Smooth muscle cell of the pulmonary artery (primary cell): ENCODE data around the gene C1QTNF9. TPM values are rescaled to one million over a fixed set of nuclear protein-coding genes. Genes with fewer than 3 reads are reported as not detected.

Experiments
- total RNA-seq: library from RNA; depleted of rRNA; stranded (reverse); fragments of >200 nt; gene quantifications from 2 replicates; pipeline ENCODE4 v1.2.3, GENCODE V29; 2014

The C1QTNF9 gene, protein sequence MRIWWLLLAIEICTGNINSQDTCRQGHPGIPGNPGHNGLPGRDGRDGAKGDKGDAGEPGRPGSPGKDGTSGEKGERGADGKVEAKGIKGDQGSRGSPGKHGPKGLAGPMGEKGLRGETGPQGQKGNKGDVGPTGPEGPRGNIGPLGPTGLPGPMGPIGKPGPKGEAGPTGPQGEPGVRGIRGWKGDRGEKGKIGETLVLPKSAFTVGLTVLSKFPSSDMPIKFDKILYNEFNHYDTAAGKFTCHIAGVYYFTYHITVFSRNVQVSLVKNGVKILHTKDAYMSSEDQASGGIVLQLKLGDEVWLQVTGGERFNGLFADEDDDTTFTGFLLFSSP
- total RNA-seq, result not detected in 2 replicates

DNA sequence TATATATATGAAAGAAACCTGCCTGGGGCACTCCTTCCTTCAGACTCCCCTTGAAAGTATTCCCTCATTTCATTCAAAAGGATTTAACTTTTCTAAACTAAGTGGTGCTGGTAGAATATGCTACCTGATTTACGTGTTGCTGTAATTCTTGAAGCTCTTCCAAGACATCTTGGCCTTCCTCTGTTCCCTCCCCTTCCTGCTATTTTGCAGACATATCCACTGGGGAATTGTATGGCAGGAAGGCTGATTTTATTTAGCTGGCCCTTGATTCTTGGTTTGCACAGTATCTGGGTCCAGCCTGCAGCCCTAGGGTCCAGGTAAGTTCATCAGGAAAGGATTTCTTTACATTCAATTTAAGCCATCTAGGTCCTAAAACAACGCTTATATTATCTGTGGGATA is at the start of gene C1QTNF9:
Gene C1QTNF9 (plus strand): TSS at position 281 of the 400 bp plus-strand sequence. CDS start 6,424 bp downstream, outside the sequence.

Other genes starting within 250 kb of the C1QTNF9 start
- gene SPATA13, start 148.9 kb upstream of the C1QTNF9 start, total RNA-seq, result 4.8 and 11.7 TPM in 2 replicates
- gene PARP4, start 203.2 kb downstream of the C1QTNF9 start, total RNA-seq, result 27.9 and 37.8 TPM in 2 replicates